Aorta (tissue), 5 donors: ENCODE results near the gene TEX2. TPM values are rescaled to one million over a fixed set of nuclear protein-coding genes. Genes with fewer than 3 reads are reported as not detected.

ENCODE experiments used
- ATAC-seq: fragments of 200-7000 bp; cut with Tn5 transposase; one replicate; pipeline ENCODE4 v1.9.1; 2022; ENCODE audit warnings: moderate library complexity; ENCODE audit not compliant: low FRiP score
- DNase-seq, 2 donors: peaks; one replicate each; pipeline ENCODE4 v3.0.0-alpha.2; 2020
- H3K27ac ChIP-seq, 2 donors: one replicate each; pipeline ENCODE4 v1.5.1; 2013; ENCODE audit warnings: low read length in 2 of 2, mild to moderate bottlenecking in 2 of 2, moderate library complexity in 2 of 2, control low read depth in 1 of 2, inconsistent platforms in 1 of 2, low read depth in 1 of 2
- H3K27me3 ChIP-seq, 2 donors: one replicate each; pipeline ENCODE4 v1.6.1; 2013; ENCODE audit warnings: control low read depth in 1 of 2, low read length in 1 of 2, mild to moderate bottlenecking in 1 of 2, moderate library complexity in 1 of 2; ENCODE audit not compliant: insufficient read depth in 2 of 2, control insufficient read depth in 1 of 2
- H3K36me3 ChIP-seq, 2 donors: one replicate each; pipeline ENCODE4 v1.6.1; 2013; ENCODE audit warnings: control low read depth in 1 of 2, low read length in 1 of 2, mild to moderate bottlenecking in 1 of 2; ENCODE audit not compliant: insufficient read depth in 2 of 2, control insufficient read depth in 1 of 2
- H3K4me1 ChIP-seq, 2 donors: one replicate each; pipeline ENCODE4 v1.6.1; 2013; ENCODE audit warnings: low read length in 2 of 2, control low read depth in 1 of 2, mild to moderate bottlenecking in 1 of 2, moderate library complexity in 1 of 2; ENCODE audit not compliant: insufficient read depth in 2 of 2, control insufficient read depth in 1 of 2
- H3K4me3 ChIP-seq, 2 donors: one replicate each; pipeline ENCODE4 v1.5.1; 2013; ENCODE audit warnings: low read length in 2 of 2, control low read depth in 1 of 2, mild to moderate bottlenecking in 1 of 2
- H3K9me3 ChIP-seq: one replicate; pipeline ENCODE4 v1.6.1; 2013; ENCODE audit warnings: mild to moderate bottlenecking, low read length; ENCODE audit not compliant: control insufficient read depth
- WGBS, 2 donors: extraction: QIAGEN DNeasy Blood & Tissue Kit; methylation state at CpG; one replicate each; pipeline ENCODE4 v1.1.7; 2013; 5-methylcytosine and 5-hydroxymethylcytosine counted together
- intact Hi-C, 2 donors: fragments of 100-400 bp; cut with DNase I; formaldehyde crosslinking; loops; one replicate each; pipeline versions ENCODE4 v1.14.2 to v1.15.0; 2022
- polyA plus RNA-seq, 2 donors: library from polyadenylated mRNA; stranded (reverse); fragments of 200-250 nt; gene quantifications; one replicate each; pipeline ENCODE4 v1.2.3, GENCODE V29; 2013
- total RNA-seq, 2 donors: library from RNA; stranded (reverse); fragmentation: NEBNext Ultra II Directional; extraction: Animal tissue kit (Norgen Biotek cat#: 25700); gene quantifications; one replicate each; pipeline ENCODE4 v1.2.1, GENCODE V29; 2021
- donor health status: healthy with polysubstance abuse.
- donor health status: Bipolar disorder and iron deficiency.
- donor health status: DM: no; HTN: no; CAD: no.
- donor health status: DM: no; HTN: no; CAD: no.
- donor health status: DM: yes; HTN: yes; CAD: no.

Gene TEX2
- total and polyA plus RNA-seq, 4 donors, result 10.9 to 29.4 (median 24.2) TPM

DNA sequence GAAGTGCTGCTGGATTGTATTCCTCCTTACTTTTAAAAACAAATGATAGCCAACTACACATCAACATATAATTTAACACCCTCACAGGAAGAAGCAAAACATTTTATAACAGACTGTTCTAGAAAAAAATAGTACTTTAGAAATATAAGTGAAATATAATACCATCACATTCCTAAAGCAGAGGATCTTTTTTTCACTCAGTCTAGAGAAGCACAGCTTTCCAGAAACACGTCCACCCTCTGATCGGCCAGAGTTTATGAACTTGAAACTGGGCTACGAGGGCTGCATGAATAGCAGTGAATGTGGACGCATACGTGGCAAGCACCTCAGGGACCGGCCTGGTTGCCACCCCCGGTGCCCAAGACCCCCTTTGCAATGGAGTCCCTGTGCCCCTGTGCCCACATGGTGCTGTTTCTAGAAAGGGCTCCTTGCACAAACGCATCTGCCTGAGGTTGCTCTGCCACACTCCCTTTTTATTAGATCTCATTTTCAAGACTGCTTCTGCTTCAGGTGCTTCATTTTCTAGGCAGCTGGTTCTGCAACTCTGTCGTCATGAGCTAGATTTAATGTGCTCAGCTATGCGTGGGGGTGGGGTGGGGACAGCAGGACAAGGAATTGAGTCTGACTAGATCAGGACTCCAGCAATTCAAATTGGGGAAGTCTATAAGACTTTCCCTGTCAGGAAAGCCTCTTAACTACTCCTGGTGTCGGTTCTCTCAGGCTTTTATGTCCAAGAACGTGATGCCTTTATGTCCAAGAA lies 104.0 kb downstream of the TEX2 start:
- Histone ChIP-seq H3K27ac (no peak overlapping the region), H3K36me3 (no peaks in the 10 kb centered on the region), H3K4me1 (peaks cover 0 to 2% of the 10 kb centered on the region in 2 donors), H3K27me3 (no peaks in the 10 kb centered on the region), H3K4me3 (no peak overlapping the region), H3K9me3 (no peaks in the 10 kb centered on the region)
- WGBS, 2 donors, result 40 to 50% methylated on average over 12 of the region's 12 CpGs
- ATAC-seq (peak; percentile 20), DNase-seq (no peak)
- intact Hi-C loops, result loop anchor here in 1 of 2 donors (10.0 kb wide), 1 partner anchor 56 kb away; no protein-coding TSS in a partner anchor

DNA sequence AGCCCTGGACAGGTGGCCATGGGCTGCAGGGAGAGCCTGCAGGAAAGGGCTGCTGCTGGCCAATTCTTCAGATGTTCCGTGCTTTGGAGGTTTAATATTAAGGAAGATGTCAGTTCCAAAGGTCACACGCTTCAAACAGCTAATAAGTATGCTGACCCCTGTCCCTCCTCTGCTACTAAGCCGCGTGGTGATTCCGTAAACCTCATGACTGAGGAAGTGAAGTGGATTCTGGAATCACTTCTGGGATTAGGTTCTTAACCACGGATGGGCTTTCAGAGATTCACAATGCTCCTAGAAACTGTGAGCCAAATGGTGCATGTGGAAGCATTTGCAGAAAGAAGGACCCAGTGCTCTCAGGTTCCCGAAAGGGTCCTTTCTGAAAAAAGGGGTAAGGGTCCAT lies 104.7 kb downstream of the TEX2 start:
- Histone ChIP-seq H3K27ac (no peak overlapping the region), H3K9me3 (no peaks in the 10 kb centered on the region), H3K4me1 (peaks cover 1 to 2% of the 10 kb centered on the region in 2 donors), H3K27me3 (no peaks in the 10 kb centered on the region), H3K4me3 (no peak overlapping the region), H3K36me3 (no peaks in the 10 kb centered on the region)
- no peak for DNase-seq
- no peak for ATAC-seq
- intact Hi-C loops, result loop anchor here in 1 of 2 donors (10.0 kb wide), 1 partner anchor 56 kb away; no protein-coding TSS in a partner anchor
- WGBS, 2 donors, result 64 to 67% methylated on average over 7 of the region's 7 CpGs

DNA sequence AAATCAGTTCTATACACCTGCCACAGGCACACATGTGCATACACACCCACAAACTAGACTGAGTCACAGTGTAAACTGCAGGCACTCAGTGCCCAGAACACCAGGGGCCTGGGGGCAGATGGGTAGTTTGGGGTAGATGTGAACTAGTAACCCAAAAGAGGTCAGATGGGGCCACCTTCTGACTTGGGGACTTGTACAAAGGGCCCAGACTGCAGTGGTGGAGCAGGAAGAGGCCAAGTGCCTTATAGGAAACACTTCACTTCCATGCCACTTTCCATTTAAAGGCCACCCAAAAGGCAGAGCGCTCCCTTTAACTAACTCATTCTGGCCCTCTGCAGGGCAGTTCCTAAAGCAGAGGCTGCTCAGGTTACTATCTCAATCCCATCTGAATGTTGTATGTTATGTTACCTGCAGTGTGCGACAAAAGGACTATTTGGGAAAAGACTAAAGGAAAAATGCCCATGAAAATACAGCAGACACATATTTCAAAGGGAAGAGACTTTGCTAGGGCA lies 105.3 kb downstream of the TEX2 start:
- DNase-seq (no peak), ATAC-seq (no peak)
- no peak overlapping the region for H3K27ac ChIP-seq
- 95 to 96% methylated on average over 2 of the region's 2 CpGs for WGBS, 2 donors
- H3K36me3 ChIP-seq, result no peaks in the 10 kb centered on the region
- no peaks in the 10 kb centered on the region for H3K27me3 ChIP-seq
- intact Hi-C loops, result loop anchor here in 1 of 2 donors (10.0 kb wide), 1 partner anchor 57 kb away; no protein-coding TSS in a partner anchor
- H3K4me1 ChIP-seq, result peaks cover 2 to 7% of the 10 kb centered on the region in 2 donors
- no peak overlapping the region for H3K4me3 ChIP-seq
- no peaks in the 10 kb centered on the region for H3K9me3 ChIP-seq

DNA sequence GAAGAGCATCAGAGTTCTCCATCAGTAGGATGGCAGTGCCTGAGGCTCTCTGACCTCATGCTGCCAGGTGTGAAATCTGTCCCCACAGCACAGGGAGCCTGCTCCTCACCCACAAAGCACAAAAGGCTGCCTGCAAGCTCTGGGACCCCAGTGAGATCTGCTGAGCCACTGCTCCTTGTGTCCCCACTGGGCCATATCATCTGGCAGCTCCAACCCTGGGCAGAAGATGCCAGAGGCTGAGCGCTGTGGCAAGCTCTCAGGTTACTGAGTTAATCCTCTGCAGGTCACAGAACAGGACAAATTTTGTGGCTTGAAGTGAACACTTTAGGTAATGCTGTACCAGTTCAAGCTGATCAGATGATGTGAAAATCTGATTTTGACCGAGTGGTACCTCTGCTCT lies 106.4 kb downstream of the TEX2 start:
- Histone ChIP-seq H3K9me3 (no peaks in the 10 kb centered on the region), H3K4me3 (no peak overlapping the region), H3K27ac (no peak overlapping the region), H3K36me3 (no peaks in the 10 kb centered on the region), H3K4me1 (peaks cover 2 to 9% of the 10 kb centered on the region in 2 donors), H3K27me3 (no peaks in the 10 kb centered on the region)
- ATAC-seq (no peak), DNase-seq (no peak)
- intact Hi-C loops, result loop anchor here in 1 of 2 donors (10.0 kb wide), 1 partner anchor 58 kb away; no protein-coding TSS in a partner anchor
- WGBS, 2 donors, result 85 to 87% methylated on average over 2 of the region's 2 CpGs

DNA sequence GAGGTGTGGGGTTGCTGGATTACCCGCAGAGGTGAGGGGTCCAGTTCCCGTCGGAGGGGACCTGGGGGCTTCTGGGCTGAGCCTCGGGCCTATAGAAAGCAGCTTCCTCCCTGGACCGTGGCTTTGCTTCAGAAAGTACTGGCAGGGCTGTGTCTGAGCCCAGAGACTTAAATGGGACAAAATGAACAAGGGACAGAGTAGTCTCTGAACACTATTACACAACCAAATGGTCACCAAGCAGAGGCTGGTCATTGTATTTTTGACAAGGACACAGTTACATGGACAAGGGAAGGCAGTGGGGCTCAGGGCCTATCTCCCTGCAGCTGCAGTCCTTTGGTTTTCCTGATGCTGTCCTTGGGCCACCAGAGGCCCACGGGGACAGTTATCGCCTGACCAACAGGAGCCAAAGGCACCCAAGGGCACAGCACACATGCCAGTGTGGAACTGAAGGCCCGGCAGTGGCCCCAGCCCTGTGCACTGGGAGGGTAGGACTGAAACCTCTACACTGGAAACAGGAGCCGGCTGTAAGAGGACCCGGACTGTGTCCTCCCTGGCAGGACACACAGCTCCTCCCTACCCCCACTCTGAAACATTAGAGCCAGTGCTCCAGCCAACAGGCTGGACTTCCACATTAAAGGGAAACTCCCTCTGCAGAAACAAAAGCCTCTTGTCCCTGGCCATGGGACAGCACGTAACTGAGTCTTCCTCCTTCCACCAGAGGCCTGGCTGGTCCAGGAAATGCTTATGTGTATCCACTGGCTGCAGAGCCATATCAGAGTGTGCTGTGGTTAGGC lies 107.1 kb downstream of the TEX2 start:
- Histone ChIP-seq H3K27me3 (no peaks in the 10 kb centered on the region), H3K4me1 (peaks cover 2 to 9% of the 10 kb centered on the region in 2 donors), H3K27ac (no peak overlapping the region), H3K36me3 (no peaks in the 10 kb centered on the region), H3K9me3 (no peaks in the 10 kb centered on the region), H3K4me3 (no peak overlapping the region)
- 49 to 53% methylated on average over 11 of the region's 11 CpGs for WGBS, 2 donors
- intact Hi-C loops, result loop anchor here in 1 of 2 donors (10.0 kb wide), 1 partner anchor 59 kb away; no protein-coding TSS in a partner anchor
- DNase-seq (peak in 1 of 2 donors; percentile 75), ATAC-seq (peak; percentile 67)

DNA sequence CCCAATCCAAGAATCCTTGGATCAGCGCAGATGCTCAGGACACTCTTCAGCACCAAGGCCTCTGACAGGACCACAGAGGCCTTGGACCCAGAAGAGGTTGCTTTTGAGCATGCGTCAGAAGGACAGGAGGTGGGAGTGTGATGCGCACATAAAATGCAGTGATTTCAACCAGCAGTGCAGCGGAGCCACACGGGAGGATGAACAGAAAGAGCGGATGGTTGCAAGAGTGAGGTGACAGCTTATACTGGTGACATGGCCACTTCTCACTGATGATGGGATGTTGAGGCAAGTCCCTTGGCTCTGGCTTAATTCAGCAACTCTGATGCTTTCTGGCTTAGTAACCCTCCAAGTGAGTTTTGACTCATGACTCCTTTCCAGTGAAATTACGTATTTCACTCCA lies 107.9 kb downstream of the TEX2 start:
- DNase-seq (no peak), ATAC-seq (no peak)
- Histone ChIP-seq H3K9me3 (no peaks in the 10 kb centered on the region), H3K4me1 (peaks cover 2 to 9% of the 10 kb centered on the region in 2 donors), H3K36me3 (peaks cover 0 to 1% of the 10 kb centered on the region in 2 donors), H3K27me3 (no peaks in the 10 kb centered on the region), H3K4me3 (no peak overlapping the region), H3K27ac (no peak overlapping the region)
- 95 to 96% methylated on average over 7 of the region's 7 CpGs for WGBS, 2 donors
- intact Hi-C loops, result loop anchor here in 1 of 2 donors (10.0 kb wide), 1 partner anchor 60 kb away; no protein-coding TSS in a partner anchor

DNA sequence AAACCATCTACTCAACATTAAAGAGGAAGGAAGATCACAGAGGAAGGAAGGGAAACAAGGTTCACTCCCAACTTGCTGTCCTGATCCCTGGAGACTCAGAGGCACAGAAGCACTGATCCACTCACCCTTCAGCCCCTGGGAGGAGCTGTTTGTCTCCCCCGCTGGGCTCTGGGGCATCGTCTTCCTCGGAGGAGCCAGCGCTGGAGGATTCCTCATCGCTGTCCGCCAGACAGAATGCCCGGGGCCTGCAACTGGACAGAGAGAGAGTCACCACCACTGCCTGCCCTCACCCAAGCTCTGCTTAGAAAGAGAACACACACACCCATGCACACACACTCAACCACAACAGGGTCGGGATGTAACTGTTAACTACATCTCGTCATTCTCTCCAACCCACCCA lies 108.3 kb downstream of the TEX2 start:
- Histone ChIP-seq H3K4me3 (no peak overlapping the region), H3K27ac (no peak overlapping the region), H3K9me3 (no peaks in the 10 kb centered on the region), H3K27me3 (no peaks in the 10 kb centered on the region), H3K4me1 (peaks cover 2 to 9% of the 10 kb centered on the region in 2 donors), H3K36me3 (peaks cover 0 to 1% of the 10 kb centered on the region in 2 donors)
- 85 to 87% methylated on average over 9 of the region's 9 CpGs for WGBS, 2 donors
- ATAC-seq (no peak), DNase-seq (no peak)
- intact Hi-C loops, result loop anchor here in 1 of 2 donors (10.0 kb wide), 1 partner anchor 60 kb away; no protein-coding TSS in a partner anchor

DNA sequence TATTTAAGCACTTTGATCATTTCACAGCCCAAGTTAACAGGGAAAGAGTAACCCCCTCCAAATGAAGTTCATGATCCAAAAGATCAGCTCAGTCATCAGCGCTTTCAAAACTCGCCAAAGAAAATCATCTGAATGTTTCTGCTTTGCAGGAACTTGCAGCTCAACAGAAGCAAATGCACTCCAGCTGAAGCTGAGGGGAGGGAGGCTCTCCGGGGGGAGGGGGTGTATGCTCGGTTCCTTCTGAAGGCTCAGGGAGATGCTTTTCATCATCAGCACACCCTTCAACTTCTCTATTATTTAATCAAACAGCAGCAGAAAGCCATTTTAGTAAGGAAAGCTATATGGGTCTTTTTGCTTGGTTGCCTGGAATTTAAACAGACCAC lies 108.8 kb downstream of the TEX2 start:
- intact Hi-C loops, result loop anchor here in 1 of 2 donors (10.0 kb wide), 1 partner anchor 60 kb away; no protein-coding TSS in a partner anchor
- H3K27me3 ChIP-seq, result no peaks in the 10 kb centered on the region
- WGBS, 2 donors, result 30 to 40% methylated on average over 4 of the region's 4 CpGs
- DNase-seq (no peak), ATAC-seq (no peak)
- no peaks in the 10 kb centered on the region for H3K9me3 ChIP-seq
- H3K27ac ChIP-seq, result no peak overlapping the region
- peaks cover 2 to 9% of the 10 kb centered on the region in 2 donors for H3K4me1 ChIP-seq
- H3K4me3 ChIP-seq, result no peak overlapping the region
- peaks cover 0 to 1% of the 10 kb centered on the region in 2 donors for H3K36me3 ChIP-seq
